IPS-15b (cell line): ENCODE measurements around the gene MEPCE.
"Not testable (repeated sequence)": the region's sequence is repeated elsewhere in the genome, so short reads cannot be mapped to it uniquely, and the experiment has no call there.

Experiments used
- H3K27me3 ChIP-seq: one replicate; pipeline ENCODE4 v1.6.1; 2013; ENCODE audit warnings: low read length; ENCODE audit not compliant: control insufficient read depth, insufficient read depth
- H3K36me3 ChIP-seq: one replicate; pipeline ENCODE4 v1.6.1; 2013; ENCODE audit warnings: low read length; ENCODE audit not compliant: control insufficient read depth, insufficient read depth
- H3K4me1 ChIP-seq: one replicate; pipeline ENCODE4 v1.6.1; 2013; ENCODE audit warnings: mild to moderate bottlenecking, low read length; ENCODE audit not compliant: control insufficient read depth, insufficient read depth
- H3K4me3 ChIP-seq: one replicate; pipeline ENCODE4 v1.5.1; 2013; ENCODE audit warnings: low read depth, low read length
- H3K9ac ChIP-seq: one replicate; pipeline ENCODE4 v1.6.1; 2013; ENCODE audit warnings: low read depth, mild to moderate bottlenecking, low read length
- H3K9me3 ChIP-seq: one replicate; pipeline ENCODE4 v1.6.1; 2013; ENCODE audit warnings: mild to moderate bottlenecking, low read length; ENCODE audit not compliant: control insufficient read depth, insufficient read depth

The MEPCE gene

DNA sequence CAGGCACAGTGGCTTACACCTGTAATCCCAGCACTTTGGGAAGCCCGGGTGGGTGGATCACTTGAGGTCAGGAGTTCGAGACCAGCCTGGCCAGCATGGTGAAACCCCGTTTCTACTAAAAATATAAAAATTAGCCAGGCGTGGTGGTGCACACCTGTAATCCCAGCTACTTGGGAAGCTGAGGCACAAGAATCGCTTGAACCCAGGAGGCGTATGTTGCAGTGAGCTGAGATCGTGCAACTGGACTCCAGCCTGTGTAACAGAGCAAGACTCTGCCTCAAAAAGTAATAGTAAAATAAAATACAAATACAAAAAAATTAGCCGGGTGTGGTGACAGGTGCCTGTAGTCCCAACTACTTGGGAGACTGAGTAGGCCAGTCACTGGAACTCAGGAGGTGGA, 9.1 kb downstream of the MEPCE start:
- not testable (repeated sequence) for H3K36me3 ChIP-seq, H3K27me3 ChIP-seq, H3K4me1 ChIP-seq, H3K9me3 ChIP-seq, H3K4me3 ChIP-seq, H3K9ac ChIP-seq

DNA sequence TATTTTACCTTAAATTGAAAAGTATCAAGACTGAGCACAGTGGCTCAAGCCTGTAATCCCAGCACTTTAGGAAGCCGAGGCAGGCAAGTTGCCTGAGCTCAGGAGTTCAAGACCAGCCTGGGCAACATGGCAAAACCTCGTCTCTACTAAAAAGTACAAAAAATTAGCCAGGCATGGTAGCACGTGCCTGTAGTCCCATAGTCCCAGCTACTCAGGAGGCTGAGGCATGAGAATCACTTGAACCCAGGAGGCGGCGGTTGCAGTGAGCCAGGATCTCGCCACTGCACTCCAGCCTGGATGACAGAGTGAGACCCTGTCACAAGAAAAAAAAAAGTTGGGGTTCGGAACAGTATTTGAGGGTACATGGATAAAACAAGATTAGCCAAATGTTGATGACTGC, 9.6 kb downstream of the MEPCE start:
- H3K9ac ChIP-seq, H3K27me3 ChIP-seq, H3K9me3 ChIP-seq, H3K4me3 ChIP-seq, H3K36me3 ChIP-seq, H3K4me1 ChIP-seq: not testable (repeated sequence)

DNA sequence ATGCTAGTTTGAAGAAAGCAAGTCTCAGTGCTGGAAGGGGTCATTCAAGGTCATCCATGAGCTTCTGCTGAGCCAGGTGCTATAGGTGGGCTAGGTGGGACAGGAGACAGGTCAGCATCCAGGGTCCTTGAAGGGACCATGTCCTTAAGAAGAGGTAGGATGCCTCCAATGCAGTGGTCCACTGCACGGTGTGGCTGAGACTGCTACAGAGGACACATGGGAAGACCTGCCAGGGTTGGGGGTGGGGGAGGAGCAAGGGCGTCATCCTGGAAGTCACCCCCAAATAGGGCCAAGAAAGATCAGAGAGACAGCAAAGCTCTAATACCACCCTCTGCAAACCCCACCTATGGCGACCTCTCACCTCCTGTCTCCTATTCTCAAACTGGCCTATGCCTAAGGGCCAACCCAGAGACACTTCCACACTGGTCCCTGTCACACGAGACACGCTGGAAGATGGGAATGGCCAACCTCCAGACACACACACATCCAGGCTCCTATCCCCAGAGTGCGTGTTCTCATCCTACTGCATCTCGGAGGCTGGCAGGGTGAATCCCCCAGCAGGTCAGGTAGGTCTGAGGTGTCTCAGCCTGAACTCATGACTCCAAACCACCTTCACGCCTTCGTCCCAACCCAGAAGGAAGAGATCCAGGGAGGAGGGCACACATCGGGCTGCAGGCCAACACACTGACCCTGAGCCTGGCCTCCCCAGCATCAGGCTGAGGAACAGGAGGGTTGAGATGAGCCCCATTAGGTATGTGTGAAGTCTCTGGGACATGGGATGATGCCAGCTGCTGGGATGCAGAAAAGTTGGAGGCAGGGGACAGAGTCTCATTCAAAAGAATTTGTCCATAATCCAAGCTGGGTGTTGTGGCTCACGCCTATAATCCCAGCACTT, 12.3 kb downstream of the MEPCE start:
- Histone ChIP-seq H3K9me3 (no peaks in the 10 kb centered on the region), H3K4me3 (no peak overlapping the region), H3K36me3 (no peaks in the 10 kb centered on the region), H3K9ac (no peak overlapping the region), H3K27me3 (no peaks in the 10 kb centered on the region), H3K4me1 (no peaks in the 10 kb centered on the region)

DNA sequence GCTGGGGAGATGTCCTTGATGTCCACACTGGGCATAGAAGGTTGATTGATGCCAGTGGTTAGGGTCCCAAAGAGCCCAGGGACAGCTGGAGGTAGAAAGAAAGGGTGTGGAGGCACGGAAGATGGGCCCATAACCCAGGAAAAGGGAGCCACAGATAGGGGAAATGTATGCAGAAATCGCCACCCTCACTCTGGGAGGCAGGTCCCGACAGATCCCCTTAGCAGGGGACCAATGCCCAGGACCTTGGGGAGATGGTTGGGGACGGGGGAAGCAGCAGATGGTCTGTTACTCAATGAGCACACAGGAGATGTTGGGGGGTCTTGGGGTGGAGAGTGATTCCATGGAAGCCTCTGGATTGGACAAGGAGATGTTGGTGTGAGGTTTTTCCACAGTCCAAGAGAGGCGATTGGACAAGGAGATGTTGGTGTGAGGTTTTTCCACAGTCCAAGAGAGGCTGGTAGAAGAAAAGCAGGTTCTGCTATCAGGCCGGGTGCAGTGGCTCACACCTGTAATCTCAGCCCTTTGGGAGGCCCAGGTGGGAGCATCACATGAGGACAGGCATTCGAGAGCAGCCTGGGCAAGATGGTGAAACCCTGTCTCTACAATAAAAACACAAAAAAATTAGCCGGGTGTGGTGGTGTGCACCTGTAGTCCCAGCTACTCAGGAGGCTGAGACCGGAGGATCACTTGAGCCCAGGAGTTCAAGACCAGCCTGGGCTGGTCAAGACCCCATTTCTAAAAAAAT, 13.6 kb downstream of the MEPCE start:
- Histone ChIP-seq H3K4me1 (no peaks in the 10 kb centered on the region), H3K4me3 (no peak overlapping the region), H3K36me3 (no peaks in the 10 kb centered on the region), H3K9me3 (no peaks in the 10 kb centered on the region), H3K9ac (no peak overlapping the region), H3K27me3 (no peaks in the 10 kb centered on the region)

DNA sequence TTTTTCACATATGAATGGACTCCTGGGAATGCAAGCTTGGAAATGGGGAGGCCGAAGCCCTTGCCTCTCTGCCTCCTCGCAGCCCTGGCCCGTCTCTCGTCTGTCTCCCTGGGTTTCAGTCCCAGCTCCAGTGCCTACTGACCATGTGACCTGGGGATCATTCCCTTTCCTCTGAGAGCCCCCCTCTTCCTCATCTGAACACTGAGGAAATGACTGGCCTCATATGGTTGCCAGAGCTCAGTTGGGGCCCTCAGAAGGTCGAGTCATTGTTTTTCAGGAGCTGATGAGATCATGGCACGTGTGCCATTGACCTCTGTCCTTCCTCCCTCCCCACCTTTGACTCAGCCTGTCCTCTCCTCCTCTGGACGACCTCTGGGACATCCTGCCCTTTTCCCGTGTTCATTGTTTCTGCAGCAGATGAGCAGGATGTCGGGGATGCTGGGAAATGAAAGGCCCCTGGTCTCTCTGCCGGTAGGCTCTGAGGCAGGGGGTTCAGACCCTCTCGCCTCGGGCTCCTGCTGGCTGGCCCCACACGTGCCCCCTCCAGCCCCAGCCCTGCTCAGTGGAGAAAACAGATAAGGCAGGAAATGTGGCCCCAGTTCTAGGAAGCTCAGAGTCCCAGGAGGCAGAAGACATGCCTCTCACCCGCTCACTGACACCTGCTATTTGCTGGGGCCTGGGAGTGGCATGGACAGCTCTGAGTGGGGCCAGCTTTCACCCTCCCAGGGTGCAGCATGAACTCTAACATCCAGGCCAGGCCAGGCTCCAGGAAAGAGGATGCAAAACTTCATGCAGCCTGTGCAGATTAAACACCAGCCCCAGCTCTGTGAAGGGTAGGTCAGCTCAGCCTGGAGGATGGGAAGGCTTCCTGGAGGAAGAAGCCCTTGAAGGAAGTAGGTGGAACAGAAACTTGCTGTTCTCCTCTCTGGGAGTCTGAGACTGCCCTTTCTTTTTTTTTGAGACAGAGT, 15.0 kb downstream of the MEPCE start:
- no peaks in the 10 kb centered on the region for H3K36me3 ChIP-seq
- no peak overlapping the region for H3K9ac ChIP-seq
- H3K4me3 ChIP-seq: no peak overlapping the region
- no peaks in the 10 kb centered on the region for H3K9me3 ChIP-seq
- H3K4me1 ChIP-seq: no peaks in the 10 kb centered on the region
- no peaks in the 10 kb centered on the region for H3K27me3 ChIP-seq

DNA sequence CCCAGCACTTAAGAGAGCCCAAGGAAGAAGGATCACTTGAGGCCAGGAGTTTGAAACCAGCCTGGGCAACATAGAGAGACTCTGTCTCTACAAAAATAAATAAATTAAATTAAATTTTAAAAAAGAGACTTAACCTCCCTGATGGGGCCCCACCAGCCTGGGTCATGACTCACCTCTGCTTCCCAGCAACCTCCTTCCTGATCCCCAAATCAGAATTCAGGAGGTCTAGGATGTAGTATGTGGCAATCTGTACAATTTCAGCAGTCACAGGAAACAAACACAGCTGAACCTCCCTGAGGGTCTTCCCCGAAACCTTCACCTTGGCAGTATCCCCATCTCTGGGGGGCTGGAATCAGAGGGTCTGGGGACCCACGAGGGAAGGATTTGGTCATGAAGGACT, 16.4 kb downstream of the MEPCE start:
- H3K4me1 ChIP-seq: no peaks in the 10 kb centered on the region
- no peaks in the 10 kb centered on the region for H3K27me3 ChIP-seq
- H3K9ac ChIP-seq: no peak overlapping the region
- H3K4me3 ChIP-seq: no peak overlapping the region
- H3K9me3 ChIP-seq: no peaks in the 10 kb centered on the region
- H3K36me3 ChIP-seq: no peaks in the 10 kb centered on the region

DNA sequence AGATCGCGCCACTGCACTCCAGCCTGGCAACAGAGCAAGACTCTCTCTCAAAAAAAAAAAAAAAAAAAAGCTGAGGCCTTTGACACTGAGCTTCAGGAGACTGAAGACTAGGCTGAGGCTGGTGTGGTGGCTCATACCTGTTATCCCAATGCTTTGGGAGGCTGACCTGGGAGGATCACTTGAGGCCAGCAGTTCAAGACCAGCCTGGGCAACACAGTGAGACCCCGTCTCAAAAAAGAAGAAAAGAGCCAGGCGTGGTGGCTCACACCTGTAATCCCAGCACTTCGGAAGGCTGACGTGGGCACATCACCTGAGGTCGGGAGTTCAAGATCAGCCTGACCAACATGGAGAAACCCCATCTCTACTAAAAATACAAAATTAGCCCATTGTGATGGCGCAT, 17.7 kb downstream of the MEPCE start:
- H3K9ac ChIP-seq, H3K9me3 ChIP-seq, H3K4me3 ChIP-seq, H3K36me3 ChIP-seq, H3K4me1 ChIP-seq, H3K27me3 ChIP-seq: not testable (repeated sequence)

DNA sequence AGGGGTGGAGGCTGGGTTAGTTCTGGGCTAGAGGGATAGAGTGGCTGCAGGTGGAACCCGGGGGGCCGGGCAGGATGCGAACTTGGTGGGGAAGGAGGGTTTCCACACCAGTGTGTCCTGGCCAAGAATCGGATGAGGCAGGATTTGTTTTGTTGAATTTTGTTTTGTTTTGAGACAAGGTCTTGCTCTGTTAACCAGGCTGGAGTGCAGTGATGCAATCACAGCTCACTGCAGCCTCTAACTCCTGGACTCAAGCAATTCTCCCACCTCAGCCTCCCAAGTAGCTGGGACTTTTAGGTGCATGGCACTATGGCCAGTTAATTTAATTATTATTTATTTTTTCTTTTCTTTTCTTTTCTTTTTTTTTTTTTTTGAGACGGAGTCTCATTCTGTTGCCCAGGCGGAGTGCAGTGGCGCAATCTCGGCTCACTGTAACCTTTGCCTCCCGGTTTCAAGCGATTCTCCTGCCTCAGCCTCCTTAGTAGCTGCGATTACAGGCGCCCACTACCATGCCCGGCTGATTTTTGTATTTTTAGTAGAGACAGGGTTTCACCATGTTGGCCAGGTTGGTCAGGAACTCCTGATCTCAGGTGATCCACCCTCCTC, 19.7 kb downstream of the MEPCE start:
- Histone ChIP-seq H3K27me3 (no peaks in the 10 kb centered on the region), H3K4me1 (no peaks in the 10 kb centered on the region), H3K9me3 (no peaks in the 10 kb centered on the region), H3K9ac (no peak overlapping the region), H3K4me3 (no peak overlapping the region), H3K36me3 (no peaks in the 10 kb centered on the region)

DNA sequence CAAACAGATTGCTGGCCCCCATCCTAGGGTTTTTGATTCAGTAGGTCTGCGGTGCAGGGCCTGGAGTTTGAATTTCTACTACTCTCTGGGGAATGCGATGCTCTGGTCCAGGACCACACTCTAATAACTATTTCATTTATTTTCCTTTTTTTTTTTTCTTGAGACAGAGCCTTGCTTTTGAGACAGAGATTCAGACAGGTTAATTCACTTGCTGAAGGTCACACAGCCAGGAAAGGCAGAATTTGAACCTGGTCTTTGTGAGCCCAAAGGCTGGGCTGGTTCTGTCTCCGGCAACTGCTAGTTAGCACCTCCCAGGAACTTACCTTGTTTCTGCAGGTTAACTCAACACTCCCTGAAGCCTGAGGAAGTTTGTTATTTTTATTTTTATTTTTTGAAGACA, 22.9 kb downstream of the MEPCE start:
- no peaks in the 10 kb centered on the region for H3K36me3 ChIP-seq
- no peak overlapping the region for H3K4me3 ChIP-seq
- peaks cover 5% of the 10 kb centered on the region for H3K4me1 ChIP-seq
- no peaks in the 10 kb centered on the region for H3K9me3 ChIP-seq
- H3K27me3 ChIP-seq: no peaks in the 10 kb centered on the region
- no peak overlapping the region for H3K9ac ChIP-seq

DNA sequence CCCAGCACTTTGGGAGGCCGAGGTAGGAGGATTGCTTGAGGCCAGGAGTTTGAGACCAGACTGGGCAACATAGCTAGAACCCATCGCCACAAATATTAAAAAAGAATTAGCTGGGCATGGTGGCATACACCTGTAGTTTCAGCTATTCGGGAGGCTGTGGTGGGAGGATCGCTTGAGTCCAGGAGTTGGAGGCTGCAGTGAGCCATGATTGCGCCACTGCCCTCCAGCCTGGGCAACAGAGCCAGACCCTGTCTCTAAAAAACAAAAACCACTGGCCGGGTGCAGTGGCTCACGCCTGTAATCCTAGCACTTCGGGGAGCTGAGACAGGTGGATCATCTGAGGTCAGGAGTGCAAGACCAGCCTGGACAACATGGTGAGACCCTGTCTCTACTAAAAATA, 24.2 kb downstream of the MEPCE start:
- H3K9me3 ChIP-seq, H3K4me1 ChIP-seq, H3K9ac ChIP-seq, H3K4me3 ChIP-seq, H3K36me3 ChIP-seq, H3K27me3 ChIP-seq: not testable (repeated sequence)

DNA sequence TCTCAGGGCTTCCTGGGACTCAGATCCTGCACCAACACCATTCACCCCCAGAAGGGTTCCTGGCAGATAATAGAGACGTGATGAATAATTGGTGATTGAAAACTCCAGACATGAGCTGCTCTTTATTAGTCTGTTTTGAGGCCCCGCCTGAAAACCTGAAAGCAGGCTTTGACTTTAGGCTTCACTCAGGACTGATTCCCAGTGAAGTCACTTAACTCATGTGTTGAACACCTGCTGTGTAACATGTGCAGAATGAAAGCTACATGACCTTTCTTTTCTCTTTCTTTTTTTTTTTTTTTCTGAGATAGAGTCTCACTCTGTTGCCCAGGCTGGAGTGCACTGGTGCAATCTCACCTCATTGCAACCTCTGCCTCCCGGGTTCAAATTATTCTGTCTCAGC, 25.6 kb downstream of the MEPCE start:
- Histone ChIP-seq H3K4me1 (peaks cover 5% of the 10 kb centered on the region), H3K4me3 (no peak overlapping the region), H3K36me3 (no peaks in the 10 kb centered on the region), H3K9ac (no peak overlapping the region), H3K9me3 (no peaks in the 10 kb centered on the region), H3K27me3 (no peaks in the 10 kb centered on the region)
